Aorta (tissue), 5 donors: ENCODE results near the gene HIGD2B. TPM values are rescaled to one million over a fixed set of nuclear protein-coding genes. Genes with fewer than 3 reads are reported as not detected.
"Not testable (repeated sequence)": the region's sequence is repeated elsewhere in the genome, so short reads cannot be mapped to it uniquely, and the experiment has no call there.

Source experiments
- ATAC-seq: fragments of 200-7000 bp; cut with Tn5 transposase; one replicate; pipeline ENCODE4 v1.9.1; 2022; ENCODE audit warnings: moderate library complexity; ENCODE audit not compliant: low FRiP score
- DNase-seq, 2 donors: peaks; one replicate each; pipeline ENCODE4 v3.0.0-alpha.2; 2020
- H3K27ac ChIP-seq, 2 donors: one replicate each; pipeline ENCODE4 v1.5.1; 2013; ENCODE audit warnings: low read length in 2 of 2, mild to moderate bottlenecking in 2 of 2, moderate library complexity in 2 of 2, control low read depth in 1 of 2, inconsistent platforms in 1 of 2, low read depth in 1 of 2
- H3K27me3 ChIP-seq, 2 donors: one replicate each; pipeline ENCODE4 v1.6.1; 2013; ENCODE audit warnings: control low read depth in 1 of 2, low read length in 1 of 2, mild to moderate bottlenecking in 1 of 2, moderate library complexity in 1 of 2; ENCODE audit not compliant: insufficient read depth in 2 of 2, control insufficient read depth in 1 of 2
- H3K36me3 ChIP-seq, 2 donors: one replicate each; pipeline ENCODE4 v1.6.1; 2013; ENCODE audit warnings: control low read depth in 1 of 2, low read length in 1 of 2, mild to moderate bottlenecking in 1 of 2; ENCODE audit not compliant: insufficient read depth in 2 of 2, control insufficient read depth in 1 of 2
- H3K4me1 ChIP-seq, 2 donors: one replicate each; pipeline ENCODE4 v1.6.1; 2013; ENCODE audit warnings: low read length in 2 of 2, control low read depth in 1 of 2, mild to moderate bottlenecking in 1 of 2, moderate library complexity in 1 of 2; ENCODE audit not compliant: insufficient read depth in 2 of 2, control insufficient read depth in 1 of 2
- H3K4me3 ChIP-seq, 2 donors: one replicate each; pipeline ENCODE4 v1.5.1; 2013; ENCODE audit warnings: low read length in 2 of 2, control low read depth in 1 of 2, mild to moderate bottlenecking in 1 of 2
- H3K9me3 ChIP-seq: one replicate; pipeline ENCODE4 v1.6.1; 2013; ENCODE audit warnings: mild to moderate bottlenecking, low read length; ENCODE audit not compliant: control insufficient read depth
- WGBS, 2 donors: extraction: QIAGEN DNeasy Blood & Tissue Kit; methylation state at CpG; one replicate each; pipeline ENCODE4 v1.1.7; 2013; 5-methylcytosine and 5-hydroxymethylcytosine counted together
- intact Hi-C, 2 donors: fragments of 100-400 bp; cut with DNase I; formaldehyde crosslinking; loops; one replicate each; pipeline versions ENCODE4 v1.14.2 to v1.15.0; 2022
- long read RNA-seq, 2 donors: library from polyadenylated mRNA; unstranded; transcript quantifications; one replicate each; pipeline ENCODE4 v2.0.0, GENCODE V29; 2020 to 2021
- polyA plus RNA-seq, 2 donors: library from polyadenylated mRNA; stranded (reverse); fragments of 200-250 nt; gene quantifications; one replicate each; pipeline ENCODE4 v1.2.3, GENCODE V29; 2013
- total RNA-seq, 2 donors: library from RNA; stranded (reverse); fragmentation: NEBNext Ultra II Directional; extraction: Animal tissue kit (Norgen Biotek cat#: 25700); gene quantifications; one replicate each; pipeline ENCODE4 v1.2.1, GENCODE V29; 2021
- donor health status: healthy with polysubstance abuse.
- donor health status: Bipolar disorder and iron deficiency.
- donor health status: DM: no; HTN: no; CAD: no.
- donor health status: DM: no; HTN: no; CAD: no.
- donor health status: DM: yes; HTN: yes; CAD: no.

Gene HIGD2B, protein sequence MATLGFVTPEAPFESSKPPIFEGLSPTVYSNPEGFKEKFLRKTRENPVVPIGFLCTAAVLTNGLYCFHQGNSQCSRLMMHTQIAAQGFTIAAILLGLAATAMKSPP
- total RNA-seq (not detected), polyA plus RNA-seq (not detected)
- long read RNA-seq, donor 1: 0 reads
- long read RNA-seq, donor 2: 0 reads

DNA sequence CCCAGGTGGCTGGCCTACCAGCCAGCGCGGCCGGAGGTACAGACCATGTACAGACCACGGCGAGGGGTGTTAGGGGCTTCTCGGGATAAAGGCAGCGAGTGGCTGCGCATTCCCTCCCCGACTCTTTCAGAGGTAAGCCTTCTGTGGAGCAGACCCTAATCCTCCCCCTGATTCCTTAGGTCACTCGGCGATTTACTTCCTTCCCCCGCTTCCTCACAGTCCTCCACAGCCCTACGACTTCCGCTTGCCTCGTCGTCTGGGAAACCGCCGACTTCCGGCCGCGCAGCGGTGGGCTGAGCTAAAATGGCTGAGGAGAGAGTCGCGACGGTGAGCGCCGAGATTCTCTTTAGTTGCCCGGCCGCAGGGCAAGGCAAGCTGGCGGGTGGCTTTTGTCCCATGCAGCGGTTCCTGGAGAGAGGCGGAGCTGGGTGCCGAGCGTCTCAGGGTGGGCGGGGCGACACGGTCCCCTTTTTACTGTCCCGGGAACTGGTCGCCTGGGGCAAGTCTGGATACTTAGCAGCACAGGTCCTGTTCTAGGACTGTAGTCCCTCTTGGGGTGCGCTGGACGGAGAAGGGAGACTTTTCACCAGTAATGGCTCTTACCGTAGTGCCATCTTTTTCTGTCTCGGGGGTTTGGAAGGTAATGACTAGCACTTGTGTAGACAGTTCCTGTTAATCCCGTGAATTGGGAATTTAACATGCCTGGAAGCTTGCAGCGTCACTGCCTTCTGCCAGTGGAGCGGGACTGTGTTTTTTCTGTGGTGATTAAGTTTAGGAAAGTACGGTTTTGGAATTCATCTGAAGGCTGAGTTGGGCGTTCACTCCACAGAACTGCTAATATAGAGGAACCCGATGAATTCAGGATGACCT lies at the start of gene HIGD2B, which contains the start of gene BBS4:
TSS of gene HIGD2B (minus strand) at position 258 of the 870 bp plus-strand sequence. CDS start 9,808 bp downstream, outside the sequence.
TSS of gene BBS4 (plus strand) at position 283 of the 870 bp plus-strand sequence. CDS start at position 304, 21 bp downstream.
- Histone ChIP-seq H3K9me3 (no peaks in the 10 kb centered on the region), H3K4me1 (peaks cover 0 to 3% of the 10 kb centered on the region in 2 donors), H3K36me3 (no peaks in the 10 kb centered on the region), H3K27me3 (no peaks in the 10 kb centered on the region), H3K27ac (peak within 1 kb of the TSS; percentile 25 to 85), H3K4me3 (peak within 1 kb of the TSS; percentile 16 to 54)
- DNase-seq (peak; percentile 94 to 96), ATAC-seq (peak; percentile 98)
- 0% methylated on average over 47 to 49 of the region's 49 CpGs for WGBS, 2 donors
- intact Hi-C loops: loop anchor here in 1 of 2 donors (10.0 kb wide), 1 partner anchor 211 kb away; the partner anchor contains the start of gene ARIH1

DNA sequence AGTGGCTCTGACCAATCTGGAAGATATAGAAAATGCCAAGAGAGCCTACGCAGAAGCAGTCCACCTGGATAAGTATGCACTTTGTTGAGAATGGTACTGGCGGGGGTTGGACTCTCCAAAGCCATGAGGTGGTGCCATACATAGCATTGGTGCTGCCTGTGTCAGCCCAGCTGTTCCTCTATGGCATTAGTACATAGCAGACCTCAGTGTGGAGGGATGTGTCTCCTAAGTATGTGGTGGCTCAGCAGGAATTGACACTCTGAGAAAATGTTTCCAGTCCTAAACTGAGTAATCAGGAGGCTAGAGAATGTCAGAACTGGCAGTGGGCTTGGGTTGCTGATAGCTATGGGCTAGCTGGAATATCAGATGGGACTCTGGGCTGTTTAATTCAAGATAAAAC lies 49.1 kb upstream of the HIGD2B start:
- DNase-seq (no peak), ATAC-seq (no peak)
- WGBS, 2 donors: 95 to 100% methylated on average over 2 of the region's 2 CpGs
- no peaks in the 10 kb centered on the region for H3K27me3 ChIP-seq
- peaks cover 0 to 2% of the 10 kb centered on the region in 2 donors for H3K4me1 ChIP-seq
- peaks cover 7 to 11% of the 10 kb centered on the region in 2 donors for H3K36me3 ChIP-seq
- no peak overlapping the region for H3K27ac ChIP-seq
- no peak overlapping the region for H3K4me3 ChIP-seq
- H3K9me3 ChIP-seq: peaks cover 1% of the 10 kb centered on the region
- intact Hi-C loops: no loop called here

DNA sequence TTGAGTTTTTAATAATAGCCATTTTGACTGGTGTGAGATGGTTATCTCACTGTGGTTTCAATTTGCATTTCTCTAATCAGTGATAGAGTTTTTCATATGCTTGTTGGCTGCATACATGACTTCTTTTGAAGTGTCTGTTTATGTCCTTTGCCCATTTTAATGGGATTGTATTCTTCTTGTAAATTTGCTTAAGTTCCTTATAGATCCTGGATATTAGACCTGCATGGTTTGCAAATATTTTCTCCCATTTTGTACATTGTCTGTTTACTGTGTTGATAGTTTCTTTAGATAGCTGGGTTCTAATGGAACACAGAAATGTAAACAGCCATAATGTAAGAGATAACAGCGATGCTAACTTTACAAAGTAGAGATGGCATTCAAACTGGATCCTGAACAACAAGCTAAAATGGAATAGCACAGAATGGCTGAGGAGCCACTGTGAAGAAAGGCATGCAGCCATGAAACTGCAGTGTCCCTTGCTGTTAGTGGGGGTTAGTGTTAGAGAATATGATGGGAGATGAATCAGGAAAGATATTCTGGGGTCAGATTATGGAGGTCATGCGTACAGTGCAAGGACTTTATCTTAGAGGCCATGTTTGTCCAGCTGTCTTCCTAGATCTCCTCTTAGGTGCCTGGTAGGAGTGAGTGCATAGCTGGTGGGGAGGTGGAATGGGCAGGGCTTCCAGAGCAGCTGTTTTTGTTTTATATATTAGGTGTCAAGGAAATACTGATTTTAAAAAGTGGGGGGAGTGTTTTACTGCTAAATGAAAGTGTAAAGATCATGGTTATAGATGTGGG lies 48.2 kb upstream of the HIGD2B start:
- intact Hi-C loops: no loop called here
- DNase-seq (no peak), ATAC-seq (no peak)
- peaks cover 0 to 2% of the 10 kb centered on the region in 2 donors for H3K4me1 ChIP-seq
- no peak overlapping the region for H3K27ac ChIP-seq
- H3K27me3 ChIP-seq: no peaks in the 10 kb centered on the region
- H3K9me3 ChIP-seq: peaks cover 1% of the 10 kb centered on the region
- H3K4me3 ChIP-seq: no peak overlapping the region
- peaks cover 7 to 11% of the 10 kb centered on the region in 2 donors for H3K36me3 ChIP-seq
- 92 to 95% methylated on average over 2 of the region's 2 CpGs for WGBS, 2 donors

DNA sequence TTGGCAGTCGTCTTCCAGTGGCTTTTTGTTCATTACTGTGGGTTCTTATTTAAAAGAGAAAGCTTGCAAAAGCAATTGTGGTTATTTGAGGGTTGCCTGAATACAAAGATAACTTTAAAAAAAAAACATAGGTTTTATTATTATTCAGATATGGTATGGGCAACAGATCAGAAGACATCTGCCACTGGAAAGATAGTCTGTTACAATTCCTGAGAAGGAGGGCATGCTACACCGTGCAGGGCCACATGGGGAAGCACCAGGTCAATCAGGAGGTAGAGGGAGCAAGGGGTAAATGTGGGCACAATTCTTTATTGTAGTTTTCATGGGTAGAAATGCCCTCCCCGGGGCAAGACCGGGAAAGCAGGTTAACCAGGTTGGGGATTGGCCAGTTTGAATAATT lies 46.5 kb upstream of the HIGD2B start:
- DNase-seq (no peak), ATAC-seq (no peak)
- peaks cover 7 to 8% of the 10 kb centered on the region in 2 donors for H3K36me3 ChIP-seq
- H3K4me1 ChIP-seq: peaks cover 0 to 2% of the 10 kb centered on the region in 2 donors
- no peaks in the 10 kb centered on the region for H3K27me3 ChIP-seq
- no peak overlapping the region for H3K4me3 ChIP-seq
- 88 to 90% methylated on average over 4 of the region's 4 CpGs for WGBS, 2 donors
- no peak overlapping the region for H3K27ac ChIP-seq
- peaks cover 1% of the 10 kb centered on the region for H3K9me3 ChIP-seq
- intact Hi-C loops: no loop called here

DNA sequence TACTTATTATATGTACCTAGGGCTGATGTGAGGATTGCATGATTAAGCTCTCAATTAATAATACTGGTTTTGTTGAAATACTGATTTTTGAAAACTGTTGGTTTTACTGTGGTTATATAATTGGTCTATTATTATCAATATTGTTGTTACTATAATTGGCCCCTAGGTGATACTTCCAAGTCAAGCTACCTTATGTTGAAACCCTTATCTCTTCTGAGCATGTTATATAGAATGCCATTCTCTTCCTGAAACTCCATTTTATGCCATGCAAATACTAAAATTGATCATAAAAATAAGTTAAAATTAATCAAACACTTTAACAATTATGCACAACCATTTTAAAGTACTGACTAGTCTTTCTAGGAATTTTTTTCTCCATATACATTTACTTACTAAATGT lies 46.1 kb upstream of the HIGD2B start:
- H3K36me3 ChIP-seq: peaks cover 7 to 8% of the 10 kb centered on the region in 2 donors
- peaks cover 1% of the 10 kb centered on the region for H3K9me3 ChIP-seq
- no peak for DNase-seq
- H3K4me1 ChIP-seq: peaks cover 0 to 2% of the 10 kb centered on the region in 2 donors
- no peak overlapping the region for H3K27ac ChIP-seq
- no peak for ATAC-seq
- intact Hi-C loops: no loop called here
- H3K4me3 ChIP-seq: no peak overlapping the region
- H3K27me3 ChIP-seq: no peaks in the 10 kb centered on the region

DNA sequence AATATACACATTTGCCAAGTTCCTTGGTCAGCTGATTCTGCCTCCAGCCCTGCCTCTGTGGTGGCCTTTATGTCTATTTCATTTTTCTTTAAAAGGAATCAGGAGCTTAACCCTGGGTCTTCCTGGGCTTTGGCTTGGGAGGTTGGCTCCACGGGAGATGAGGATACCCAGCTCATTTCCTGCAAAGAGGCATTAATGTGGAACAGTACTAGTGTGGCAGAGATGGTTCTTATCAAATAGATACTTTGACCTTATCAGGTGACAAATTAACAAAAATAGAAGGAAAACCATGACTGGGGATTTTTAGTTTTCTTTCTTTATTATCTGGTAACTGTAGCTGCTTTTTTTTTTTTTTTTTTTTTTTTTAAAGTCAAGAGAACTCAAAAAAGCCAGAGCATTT lies 42.8 kb upstream of the HIGD2B start:
- H3K36me3 ChIP-seq: peaks cover 0 to 5% of the 10 kb centered on the region in 2 donors
- WGBS, 2 donors: 89 to 90% methylated on average over 1 of the region's 1 CpG
- H3K27ac ChIP-seq: no peak overlapping the region
- no peaks in the 10 kb centered on the region for H3K9me3 ChIP-seq
- DNase-seq (no peak), ATAC-seq (no peak)
- H3K27me3 ChIP-seq: no peaks in the 10 kb centered on the region
- no peak overlapping the region for H3K4me3 ChIP-seq
- intact Hi-C loops: loop anchor here in 1 of 2 donors (10.0 kb wide), 1 partner anchor 546 kb away; no protein-coding TSS in a partner anchor
- no peaks in the 10 kb centered on the region for H3K4me1 ChIP-seq

DNA sequence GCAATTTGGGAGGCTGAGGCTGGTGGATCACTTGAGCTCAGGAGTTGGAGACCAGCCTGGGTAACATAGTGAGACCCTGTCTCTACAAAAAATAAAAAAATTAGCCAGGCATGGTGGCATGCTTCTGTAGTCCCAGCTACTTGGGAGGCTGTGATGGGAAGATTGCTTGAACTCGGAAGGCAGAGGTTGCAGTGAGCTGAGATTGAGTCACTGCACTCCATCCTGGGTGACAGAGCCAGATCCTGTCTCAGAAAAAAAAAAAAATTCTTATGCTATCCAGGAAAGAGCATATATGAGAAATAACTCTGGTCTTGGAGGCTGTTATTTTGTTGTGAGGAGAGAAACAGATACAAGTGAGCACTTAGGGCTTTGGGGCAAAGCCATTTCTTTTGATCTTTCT lies 42.3 kb upstream of the HIGD2B start:
- H3K4me3 ChIP-seq, H3K9me3 ChIP-seq, H3K27me3 ChIP-seq, DNase-seq, H3K36me3 ChIP-seq, H3K27ac ChIP-seq, H3K4me1 ChIP-seq, ATAC-seq: not testable (repeated sequence)
- WGBS, 2 donors: 80 to 91% methylated on average over 1 of the region's 1 CpG
- intact Hi-C loops: loop anchor here in 1 of 2 donors (10.0 kb wide), 1 partner anchor 547 kb away; no protein-coding TSS in a partner anchor

DNA sequence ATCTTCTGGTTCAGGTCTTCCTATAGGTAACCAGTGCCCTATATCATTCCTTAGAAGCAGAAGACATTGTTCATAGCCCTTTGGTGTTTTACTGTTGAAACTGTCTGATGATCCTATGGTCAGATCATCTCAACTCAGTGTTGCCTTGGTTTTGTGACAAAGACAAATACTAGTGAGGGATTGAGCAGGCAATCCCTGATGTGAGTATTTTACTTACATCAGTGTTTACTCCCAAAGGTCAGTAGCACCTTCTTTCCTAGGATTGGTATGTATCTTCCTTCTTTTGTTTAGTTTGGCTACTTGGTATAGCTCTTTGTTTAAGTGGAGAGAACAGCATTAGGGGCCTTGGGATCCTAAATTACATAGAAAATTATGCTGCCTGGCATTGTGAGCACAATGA lies 41.2 kb upstream of the HIGD2B start:
- intact Hi-C loops: loop anchor here in 1 of 2 donors (10.0 kb wide), 1 partner anchor 548 kb away; no protein-coding TSS in a partner anchor
- ATAC-seq: no peak

More for the DNA sequence above, 41.2 kb upstream of the HIGD2B start:
- Histone ChIP-seq H3K4me1 (no peaks in the 10 kb centered on the region), H3K4me3 (no peak overlapping the region), H3K27me3 (no peaks in the 10 kb centered on the region), H3K36me3 (peaks cover 0 to 5% of the 10 kb centered on the region in 2 donors), H3K27ac (no peak overlapping the region), H3K9me3 (no peaks in the 10 kb centered on the region)
- DNase-seq: no peak
